ENCODE results near the gene NUP62. TPM values are rescaled to one million over a fixed set of nuclear protein-coding genes. Genes with fewer than 3 reads are reported as not detected.
A peak's percentile ranks its signal among the peaks of the same experiment; 100 is the strongest.

The NUP62 gene
- total and polyA plus RNA-seq, 2 of the 4 experiments (the other 2 are of a cell fraction): 21.3 to 29.7 TPM

DNA sequence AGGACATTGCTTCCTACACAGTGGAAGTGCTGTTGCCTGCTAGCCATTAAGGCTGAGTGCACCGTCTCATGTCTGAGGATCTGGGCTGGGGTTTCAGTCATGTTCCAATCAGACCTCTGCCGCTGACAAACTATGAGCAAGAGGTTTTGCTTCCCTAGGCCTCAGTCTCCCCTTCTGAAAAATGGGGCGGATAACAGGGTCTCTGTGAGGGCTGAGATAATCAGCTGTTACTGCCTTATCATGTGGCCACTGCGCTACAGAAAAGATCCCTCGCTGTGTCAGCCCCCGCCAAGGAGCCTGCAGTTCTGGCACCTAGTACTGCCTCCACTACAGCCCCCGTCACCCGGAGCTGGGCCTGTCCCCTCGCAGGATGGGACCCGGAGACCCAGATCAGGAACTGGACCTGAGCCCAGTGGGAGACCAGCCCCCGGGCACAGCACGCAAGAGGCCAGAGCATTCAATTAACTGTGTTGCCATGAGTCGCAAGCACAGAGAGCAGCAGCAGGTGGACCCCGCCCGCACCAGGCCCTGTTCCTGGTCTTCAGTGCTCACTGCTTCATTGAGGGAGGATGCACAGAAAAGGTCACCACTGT is 58.9 kb downstream of the NUP62 start:
- intact Hi-C loops (cut with micrococcal nuclease): no loop called here

More for the DNA sequence above, 58.9 kb downstream of the NUP62 start:
- peak overlapping the region; percentile 98 for H3K14ac ChIP-seq (replicated peaks; ENCODE audit: low read depth, low read length)
- peak overlapping the region; percentile 66 for H3K9ac ChIP-seq (ENCODE audit: low read depth, low read length)
- H2BK5ac ChIP-seq (ENCODE audit: low read depth, low read length, poor library complexity, severe bottlenecking): peak overlapping the region; percentile 74
- H4K20me1 ChIP-seq (ENCODE audit: insufficient read depth, low read length): no peaks in the 10 kb centered on the region
- ChIA-PET POLR2A (ENCODE audit: unreplicated experiment) (no interaction called here), CTCF (no interaction called here)
- peak overlapping the region; percentile 72 for H4K91ac ChIP-seq (ENCODE audit: insufficient read depth, low read depth, low read length)
- peak overlapping the region; percentile 100 for H2AK5ac ChIP-seq (ENCODE audit: low read depth, low read length)
- H3K27me3 ChIP-seq (ENCODE audit: control insufficient read depth, insufficient read depth, low read length): no peaks in the 10 kb centered on the region
- ATAC-seq (ENCODE audit: low read depth) (no peak), DNase-seq (no peak)
- H3K27ac ChIP-seq (ENCODE audit: insufficient read depth, low read length): peak overlapping the region; percentile 74
- H2BK15ac ChIP-seq (ENCODE audit: low read depth, low read length): no peak overlapping the region; the same call in 2 of the 3 replicates
- H3K36me3 ChIP-seq (ENCODE audit: control insufficient read depth, insufficient read depth, low read length): peaks cover 7% of the 10 kb centered on the region; the same call in 1 of the 2 replicates
- H2AK9ac ChIP-seq (replicated peaks; ENCODE audit: low read depth, low read length, poor library complexity): peak overlapping the region; percentile 94
- H3K18ac ChIP-seq (ENCODE audit: low read depth, low read length): peak overlapping the region; percentile 17; the same call in 1 of the 2 replicates
- H2AFZ ChIP-seq (replicated peaks; ENCODE audit: low read length, poor library complexity): peak overlapping the region; percentile 87
- BruUV-seq (replicated peaks): no TSS peak
- peak overlapping the region; percentile 14; the same call in 1 of the 2 replicates for H3K56ac ChIP-seq (ENCODE audit: extremely low read depth, insufficient read depth, low read length)
- H2BK20ac ChIP-seq (ENCODE audit: low read depth, low read length): no peak overlapping the region
- H3K4me2 ChIP-seq (ENCODE audit: low read depth, low read length): peak overlapping the region; percentile 94
- H3K4ac ChIP-seq (ENCODE audit: low read depth, low read length): peak overlapping the region; percentile 99
- 77% methylated on average over 6 of the region's 15 CpGs; no CpG with 5 or more reads in 1 of the 2 experiments for WGBS, 2 experiments (ENCODE audit: extremely low coverage in 2 of 2, insufficient read length in 1 of 2)
- TF ChIP-seq NFE2L2 (IDR thresholded peaks at IDR 0.05; ENCODE audit: low read depth, low read length): no peak
- no peak for TF ChIP-seq MXI1 (IDR thresholded peaks at IDR 0.05; ENCODE audit: borderline replicate concordance, low read depth, low read length)
- TF ChIP-seq MAFK (IDR thresholded peaks at IDR 0.05; ENCODE audit: low read depth, low read length): no peak
- TF ChIP-seq CEBPB (IDR thresholded peaks at IDR 0.05; ENCODE audit: low read depth, low read length): no peak
- TF ChIP-seq, protein P1, sequence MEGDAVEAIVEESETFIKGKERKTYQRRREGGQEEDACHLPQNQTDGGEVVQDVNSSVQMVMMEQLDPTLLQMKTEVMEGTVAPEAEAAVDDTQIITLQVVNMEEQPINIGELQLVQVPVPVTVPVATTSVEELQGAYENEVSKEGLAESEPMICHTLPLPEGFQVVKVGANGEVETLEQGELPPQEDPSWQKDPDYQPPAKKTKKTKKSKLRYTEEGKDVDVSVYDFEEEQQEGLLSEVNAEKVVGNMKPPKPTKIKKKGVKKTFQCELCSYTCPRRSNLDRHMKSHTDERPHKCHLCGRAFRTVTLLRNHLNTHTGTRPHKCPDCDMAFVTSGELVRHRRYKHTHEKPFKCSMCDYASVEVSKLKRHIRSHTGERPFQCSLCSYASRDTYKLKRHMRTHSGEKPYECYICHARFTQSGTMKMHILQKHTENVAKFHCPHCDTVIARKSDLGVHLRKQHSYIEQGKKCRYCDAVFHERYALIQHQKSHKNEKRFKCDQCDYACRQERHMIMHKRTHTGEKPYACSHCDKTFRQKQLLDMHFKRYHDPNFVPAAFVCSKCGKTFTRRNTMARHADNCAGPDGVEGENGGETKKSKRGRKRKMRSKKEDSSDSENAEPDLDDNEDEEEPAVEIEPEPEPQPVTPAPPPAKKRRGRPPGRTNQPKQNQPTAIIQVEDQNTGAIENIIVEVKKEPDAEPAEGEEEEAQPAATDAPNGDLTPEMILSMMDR (conservative IDR thresholded peaks at IDR 0.05; ENCODE audit: low read depth, low read length): no peak
- TF ChIP-seq RFX5 (IDR thresholded peaks at IDR 0.05; ENCODE audit: low read depth, low read length): no peak
- peak overlapping the region; percentile 84 to 98 for H4K8ac ChIP-seq (ENCODE audit: low read depth in 2 of 2, low read length in 2 of 2)
- H3K23ac ChIP-seq (ENCODE audit: low read depth, low read length): peak overlapping the region; percentile 94
- H3K9me1 ChIP-seq (ENCODE audit: insufficient read depth, low read length): peaks cover 12% of the 10 kb centered on the region
- H3K79me1 ChIP-seq (ENCODE audit: low read depth in 1 of 2, low read length in 2 of 2): peaks cover 15 to 60% of the 10 kb centered on the region in 2 experiments
- dilution Hi-C loops (cut with HindIII; ENCODE audit: low sequenced_read_pairs, unreplicated experiment) (no loop called here), in situ Hi-C loops (cut with MboI; ENCODE audit: low sequenced_read_pairs) (no loop called here)
- no peaks in the 10 kb centered on the region for H3K9me3 ChIP-seq (ENCODE audit: control insufficient read depth, insufficient read depth, low read length)
- H4K5ac ChIP-seq (ENCODE audit: low read depth, low read length): peak overlapping the region; percentile 99
- peaks cover 8% of the 10 kb centered on the region for H3K4me1 ChIP-seq (ENCODE audit: control insufficient read depth, insufficient read depth, low read length)
- H2BK120ac ChIP-seq (ENCODE audit: low read depth, low read length): peak overlapping the region; percentile 64
- peak overlapping the region; percentile 43 for H3K4me3 ChIP-seq (ENCODE audit: insufficient read depth, low read depth, low read length)
